SK-N-SH (cell line): ENCODE measurements around the gene VOPP1. TPM values are rescaled to one million over a fixed set of nuclear protein-coding genes. Genes with fewer than 3 reads are reported as not detected.

Source experiments
- CTCF ChIA-PET: fragments of 300-600, 350-600 bp; formaldehyde crosslinking; extraction: SDS; loops from one replicate; lab custom pipeline; 2021; lab: Yijun Ruan, JAX
- POLR2A ChIA-PET: fragments of 350-600 bp; sonication (Branson Sonifier 250); formaldehyde crosslinking; extraction: SDS; loops from one replicate; lab custom pipeline; 2020; ENCODE audit warnings: antibody characterized with exemption, inconsistent platforms; lab: Yijun Ruan, JAX
- DNase-seq: peaks from one replicate; pipeline ENCODE4 v3.0.0; 2012
- H2AFZ ChIP-seq: fragments of 200-600 bp; sonication (generic); 2 replicates; pipeline ENCODE4 v1.8.1; 2016; ENCODE audit warnings: antibody characterized with exemption, mild to moderate bottlenecking, low read depth
- H3F3A ChIP-seq: fragments of 200-600 bp; sonication (generic); replicated peaks from 2 replicates; pipeline ENCODE3; 2016; ENCODE audit warnings: antibody characterized with exemption, mild to moderate bottlenecking; ENCODE audit not compliant: insufficient read depth
- H3K27ac ChIP-seq, 2 experiments: fragments of 200-500 bp in 1 of 2; fragments of 200-600 bp in 1 of 2; sonication (Bioruptor generic) in 1 of 2; sonication (generic), shearing (Covaris generic) in 1 of 2; 2 replicates each; pipeline versions ENCODE4 v1.5.1 to v1.6.1; 2014 to 2016; ENCODE audit warnings: low read depth in 2 of 2, inconsistent platforms in 1 of 2, low read length in 1 of 2, mild to moderate bottlenecking in 1 of 2, mixed read lengths in 1 of 2
- H3K27me3 ChIP-seq: fragments of 200-600 bp; sonication (generic), shearing (Covaris generic); 2 replicates; pipeline ENCODE4 v1.6.1; 2016; ENCODE audit warnings: mixed run types; ENCODE audit not compliant: insufficient read depth
- H3K36me3 ChIP-seq, 2 experiments: fragments of 200-500 bp in 1 of 2; fragments of 200-600 bp in 1 of 2; sonication (Bioruptor generic) in 1 of 2; sonication (generic) in 1 of 2; replicated peaks in 1 of 2; 2 replicates each; pipeline versions ENCODE3 to v1.5.1; 2014 to 2016; ENCODE audit warnings: low read length in 1 of 2, mild to moderate bottlenecking in 1 of 2; ENCODE audit not compliant: insufficient read depth in 2 of 2, control insufficient read depth in 1 of 2
- H3K4me1 ChIP-seq, 2 experiments: fragments of 200-500 bp in 1 of 2; fragments of 200-600 bp in 1 of 2; sonication (Bioruptor generic) in 1 of 2; sonication (generic), shearing (Covaris generic) in 1 of 2; 2 replicates each; pipeline versions ENCODE4 v1.5.1 to v1.6.1; 2014 to 2016; ENCODE audit warnings: low read depth in 1 of 2, low read length in 1 of 2, mixed run types in 1 of 2; ENCODE audit not compliant: insufficient read depth in 2 of 2, control insufficient read depth in 1 of 2
- H3K4me2 ChIP-seq: fragments of 200-600 bp; sonication (generic), shearing (Covaris generic); 2 replicates; pipeline ENCODE4 v1.6.1; 2017; ENCODE audit warnings: mixed run types
- H3K4me3 ChIP-seq, 2 experiments: fragments of 200-500 bp in 1 of 2; fragments of 200-600 bp in 1 of 2; sonication (Bioruptor generic) in 1 of 2; sonication (generic), shearing (Covaris generic) in 1 of 2; 2 replicates each; pipeline versions ENCODE4 v1.5.1 to v1.8.1; 2014 to 2016; ENCODE audit warnings: low read depth in 2 of 2, inconsistent platforms in 1 of 2, low read length in 1 of 2, mild to moderate bottlenecking in 1 of 2, mixed read lengths in 1 of 2, moderate library complexity in 1 of 2
- H3K79me2 ChIP-seq: fragments of 200-600 bp; sonication (generic); 2 replicates; pipeline ENCODE4 v1.8.1; 2017; ENCODE audit warnings: mild to moderate bottlenecking; ENCODE audit not compliant: insufficient read depth
- H3K9ac ChIP-seq: fragments of 200-600 bp; sonication (generic); 2 replicates; pipeline ENCODE4 v1.6.1; 2017; ENCODE audit warnings: mixed run types
- H3K9me2 ChIP-seq: fragments of 200-600 bp; sonication (generic); 2 replicates; pipeline ENCODE4 v1.6.1; 2017; ENCODE audit warnings: mixed run types
- H3K9me3 ChIP-seq: fragments of 200-600 bp; sonication (generic); 2 replicates; pipeline ENCODE4 v1.6.1; 2017; ENCODE audit warnings: mixed run types, mild to moderate bottlenecking, moderate library complexity
- H4K20me1 ChIP-seq: fragments of 200-600 bp; sonication (generic); 2 replicates; pipeline ENCODE4 v1.6.1; 2017; ENCODE audit warnings: mild to moderate bottlenecking, mixed run types; ENCODE audit not compliant: insufficient read depth
- EP300 ChIP-seq, 2 experiments: IDR thresholded peaks; 2 replicates each; pipeline versions ENCODE4 v1.4.0 to v1.6.1; 2012; ENCODE audit warnings: borderline replicate concordance in 1 of 2, low read depth in 1 of 2, low read length in 1 of 2
- FOXJ3 ChIP-seq: sonication (generic); formaldehyde crosslinking; IDR thresholded peaks from 2 replicates; pipeline ENCODE4 v1.5.1; 2020; ENCODE audit warnings: mild to moderate bottlenecking, missing genetic modification reagents
- FOXM1 ChIP-seq: IDR thresholded peaks from 2 replicates; pipeline ENCODE4 v1.4.0; 2012; ENCODE audit warnings: low read depth, mild to moderate bottlenecking
- GABPA ChIP-seq: IDR thresholded peaks from 2 replicates; pipeline ENCODE4 v1.4.0; 2012; ENCODE audit warnings: low read depth, mild to moderate bottlenecking
- GATA2 ChIP-seq: sonication (generic); formaldehyde crosslinking; IDR thresholded peaks from 2 replicates; pipeline ENCODE4 v1.5.0; 2020; ENCODE audit warnings: mild to moderate bottlenecking, missing genetic modification reagents
- JUND ChIP-seq: IDR thresholded peaks from 2 replicates; pipeline ENCODE4 v1.4.0; 2012
- MEF2A ChIP-seq: IDR thresholded peaks from 2 replicates; pipeline ENCODE4 v1.4.0; 2012; ENCODE audit warnings: low read depth, borderline replicate concordance
- MXI1 ChIP-seq: IDR thresholded peaks from 2 replicates; pipeline ENCODE4 v1.6.1; 2012; ENCODE audit warnings: mild to moderate bottlenecking, low read depth, low read length, improper control_type of control experiment
- NRF1 ChIP-seq: IDR thresholded peaks from 2 replicates; pipeline ENCODE4 v1.6.1; 2012; ENCODE audit warnings: low read depth, mild to moderate bottlenecking, low read length
- RFX5 ChIP-seq: IDR thresholded peaks from 2 replicates; pipeline ENCODE4 v1.6.1; 2012; ENCODE audit warnings: mild to moderate bottlenecking, improper control_type of control experiment, low read length
- TCF12 ChIP-seq: IDR thresholded peaks from 2 replicates; pipeline ENCODE4 v1.4.0; 2012
- TEAD4 ChIP-seq: IDR thresholded peaks from 2 replicates; pipeline ENCODE4 v1.4.0; 2012; ENCODE audit warnings: mild to moderate bottlenecking, borderline replicate concordance; ENCODE audit not compliant: insufficient read depth
- YY1 ChIP-seq: IDR thresholded peaks from 2 replicates; pipeline ENCODE4 v1.4.0; 2012; ENCODE audit warnings: low read depth, mild to moderate bottlenecking
- WGBS: methylation state at CpG from one replicate; pipeline ENCODE4 v1.1.6; 2017; ENCODE audit warnings: low lambda C conversion rate; 5-methylcytosine and 5-hydroxymethylcytosine counted together
- polyA plus RNA-seq, 3 experiments: library from polyadenylated mRNA; depleted of rRNA; stranded (reverse); fragments of >200 nt; gene quantifications; 2 replicates each; pipeline ENCODE4 v1.2.3, GENCODE V29; 2012
- TF ChIP-seq, protein P1 (sequence below): fragments of 150-350 bp; IDR thresholded peaks from 2 replicates; pipeline ENCODE4 v1.6.1; 2017; ENCODE audit warnings: antibody characterized with exemption, low read length, low read depth, borderline replicate concordance
- TF ChIP-seq, protein P2 (sequence below): IDR thresholded peaks from 2 replicates; pipeline ENCODE4 v1.4.0; 2012; ENCODE audit warnings: low read depth, borderline replicate concordance

VOPP1 gene
- polyA plus RNA-seq, 1 of the 3 experiments (the other 2 are of a cell fraction), result 69.5 TPM

DNA sequence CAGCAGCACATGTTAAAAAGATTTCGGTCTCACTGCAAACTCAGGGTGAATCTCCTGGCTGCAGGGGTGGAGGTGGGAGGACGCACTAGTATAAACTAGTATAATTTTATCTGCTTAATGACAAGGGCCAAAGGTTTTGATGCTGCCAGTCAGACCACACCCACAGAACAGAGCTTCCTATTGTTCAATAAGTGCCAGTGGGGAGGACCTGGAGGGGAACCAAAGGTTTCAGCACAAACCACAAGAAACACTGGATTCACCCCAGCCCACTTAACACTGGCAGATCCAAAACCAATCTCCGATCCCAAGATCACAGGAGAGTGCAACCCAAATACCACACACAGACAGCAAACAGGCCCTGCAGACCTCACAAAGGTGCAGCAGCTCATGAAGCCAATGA lies 6.6 kb downstream of the VOPP1 start:
- Histone ChIP-seq H3K36me3 (peaks cover 0 to 5% of the 10 kb centered on the region in 2 experiments), H3K9ac (no peak overlapping the region), H2AFZ (no peak overlapping the region), H3K79me2 (peaks cover 100% of the 10 kb centered on the region), H3K4me1 (peaks cover 28 to 30% of the 10 kb centered on the region in 2 experiments), H3K4me3 (no peak overlapping the region), H4K20me1 (peaks cover 90% of the 10 kb centered on the region), H3K9me2 (no peaks in the 10 kb centered on the region), H3K27ac (no peak overlapping the region), H3K27me3 (no peaks in the 10 kb centered on the region), H3F3A (peaks cover 14% of the 10 kb centered on the region), H3K4me2 (no peak overlapping the region; the same call in 1 of the 2 replicates), H3K9me3 (no peaks in the 10 kb centered on the region)
- WGBS, result 93% methylated on average over 3 of the region's 3 CpGs
- POLR2A ChIA-PET, result no interaction called here
- DNase-seq, result no peak
- CTCF ChIA-PET, result interaction anchor here (0.8 to 2.2 kb wide), 5 partner anchors 9 to 311 kb away, joined by 3 to 6 read pairs (median 3); no protein-coding TSS in a partner anchor
- no peak for TF ChIP-seq GABPA
- TF ChIP-seq, protein P1, sequence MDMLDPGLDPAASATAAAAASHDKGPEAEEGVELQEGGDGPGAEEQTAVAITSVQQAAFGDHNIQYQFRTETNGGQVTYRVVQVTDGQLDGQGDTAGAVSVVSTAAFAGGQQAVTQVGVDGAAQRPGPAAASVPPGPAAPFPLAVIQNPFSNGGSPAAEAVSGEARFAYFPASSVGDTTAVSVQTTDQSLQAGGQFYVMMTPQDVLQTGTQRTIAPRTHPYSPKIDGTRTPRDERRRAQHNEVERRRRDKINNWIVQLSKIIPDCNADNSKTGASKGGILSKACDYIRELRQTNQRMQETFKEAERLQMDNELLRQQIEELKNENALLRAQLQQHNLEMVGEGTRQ, result no peak

DNA sequence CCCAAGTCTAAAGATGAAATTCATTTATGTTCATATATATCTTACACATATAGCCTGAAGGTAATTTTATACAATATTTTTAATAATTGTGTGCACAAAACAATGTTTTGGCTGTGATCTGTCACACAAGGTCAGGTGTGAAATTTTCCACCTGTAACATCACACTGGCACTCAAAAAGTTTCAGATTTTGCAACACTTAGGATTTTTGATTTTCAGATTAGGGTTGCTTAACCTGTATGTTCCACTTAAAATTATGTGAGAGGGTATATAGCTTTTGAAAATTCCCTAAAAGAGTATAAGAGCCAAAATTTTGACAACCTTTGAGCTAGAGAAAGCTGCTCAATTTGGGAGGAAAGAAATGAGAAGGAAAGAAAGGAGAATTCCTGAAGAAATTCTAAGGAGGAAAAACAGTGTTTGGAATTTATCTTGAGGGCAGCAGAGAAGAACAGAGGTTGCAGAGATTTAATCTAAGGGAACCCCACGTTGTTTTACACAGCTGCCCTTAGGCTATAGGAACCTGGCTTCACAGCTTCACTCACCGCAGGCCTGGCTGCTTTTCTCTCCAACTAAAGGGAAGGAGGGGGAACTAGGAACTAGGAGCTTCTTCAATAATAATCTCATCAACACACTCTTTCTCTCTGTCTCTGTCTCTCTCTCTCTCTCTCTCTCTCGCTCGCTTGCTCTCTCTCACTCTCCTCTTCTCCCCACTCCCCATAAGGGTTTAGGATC lies 8.5 kb downstream of the VOPP1 start:
- ChIA-PET POLR2A (no interaction called here), CTCF (interaction anchor here (0.6 to 1.5 kb wide), 6 partner anchors 8 to 593 kb away, joined by 3 to 5 read pairs (median 3); no protein-coding TSS in a partner anchor)
- peaks cover 0 to 5% of the 10 kb centered on the region in 2 experiments for H3K36me3 ChIP-seq
- no peak overlapping the region for H3K4me3 ChIP-seq
- TF ChIP-seq, protein P2, sequence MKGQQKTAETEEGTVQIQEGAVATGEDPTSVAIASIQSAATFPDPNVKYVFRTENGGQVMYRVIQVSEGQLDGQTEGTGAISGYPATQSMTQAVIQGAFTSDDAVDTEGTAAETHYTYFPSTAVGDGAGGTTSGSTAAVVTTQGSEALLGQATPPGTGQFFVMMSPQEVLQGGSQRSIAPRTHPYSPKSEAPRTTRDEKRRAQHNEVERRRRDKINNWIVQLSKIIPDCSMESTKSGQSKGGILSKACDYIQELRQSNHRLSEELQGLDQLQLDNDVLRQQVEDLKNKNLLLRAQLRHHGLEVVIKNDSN, result no peak
- peak; percentile 6; the same call in 1 of the 2 replicates for TF ChIP-seq GATA2 (CRISPR knock-in tag)
- TF ChIP-seq, all 33 proteins: peak for 1
- H3K79me2 ChIP-seq, result peaks cover 100% of the 10 kb centered on the region
- no peak overlapping the region for H2AFZ ChIP-seq
- H3K27ac ChIP-seq, result no peak overlapping the region
- H3K4me2 ChIP-seq, result no peak overlapping the region
- peaks cover 8% of the 10 kb centered on the region for H3F3A ChIP-seq
- H3K4me1 ChIP-seq, result peaks cover 14 to 21% of the 10 kb centered on the region in 2 experiments
- no peaks in the 10 kb centered on the region for H3K27me3 ChIP-seq
- peaks cover 92% of the 10 kb centered on the region for H4K20me1 ChIP-seq
- H3K9me3 ChIP-seq, result no peaks in the 10 kb centered on the region
- no peak overlapping the region for H3K9ac ChIP-seq
- 54% methylated on average over 4 of the region's 4 CpGs for WGBS
- H3K9me2 ChIP-seq, result no peaks in the 10 kb centered on the region
- DNase-seq, result no peak

DNA sequence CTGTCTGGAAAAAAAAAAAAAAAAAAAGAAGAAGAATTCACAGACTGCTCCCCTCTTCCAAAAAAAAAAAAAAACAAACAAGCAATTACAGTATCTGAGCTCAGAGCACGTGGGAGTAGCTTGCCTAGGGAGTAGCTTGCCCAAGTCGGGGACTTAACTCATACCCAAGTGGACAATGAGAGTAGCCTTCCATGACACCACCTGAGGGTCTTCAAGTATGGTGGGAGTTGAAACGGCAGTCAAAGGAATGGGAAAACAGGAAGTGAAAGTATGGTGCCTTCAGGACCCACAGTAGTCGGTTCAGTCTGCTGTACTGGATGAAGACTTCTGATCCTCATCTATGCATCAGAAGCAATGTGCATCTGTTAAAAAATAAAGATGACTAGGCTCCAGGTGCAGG lies 10.6 kb downstream of the VOPP1 start:
- POLR2A ChIA-PET, result no interaction called here
- 92% methylated on average over 4 of the region's 4 CpGs for WGBS
- Histone ChIP-seq H3K79me2 (peaks cover 100% of the 10 kb centered on the region), H3K27me3 (no peaks in the 10 kb centered on the region), H2AFZ (no peak overlapping the region), H3K9me2 (no peaks in the 10 kb centered on the region), H3K4me1 (peaks cover 14 to 27% of the 10 kb centered on the region in 2 experiments), H3F3A (peaks cover 3% of the 10 kb centered on the region), H3K9me3 (no peaks in the 10 kb centered on the region), H3K9ac (no peak overlapping the region), H3K27ac (no peak overlapping the region), H3K36me3 (peaks cover 0 to 5% of the 10 kb centered on the region in 2 experiments), H3K4me2 (no peak overlapping the region), H3K4me3 (no peak overlapping the region), H4K20me1 (peaks cover 95% of the 10 kb centered on the region)
- DNase-seq, result no peak
- TF ChIP-seq MEF2A (no peak), JUND (no peak), GABPA (no peak), NRF1 (no peak), RFX5 (no peak), EP300 (IDR thresholded peaks at IDR 0.05; ENCODE audit: borderline replicate concordance in 1 of 2, low read depth in 1 of 2, low read length in 1 of 2) (no peak), TCF12 (no peak), FOXM1 (no peak), FOXJ3 (no peak), MXI1 (no peak), YY1 (no peak), TEAD4 (no peak)
- CTCF ChIA-PET, result no interaction called here
